A673 (cell line): ENCODE results near the gene CCNI. TPM values are rescaled to one million over a fixed set of nuclear protein-coding genes. Genes with fewer than 3 reads are reported as not detected.
"Not testable (repeated sequence)": the region's sequence is repeated elsewhere in the genome, so short reads cannot be mapped to it uniquely, and the experiment has no call there.

Source experiments
- BruUV-seq: library from RNA; stranded (reverse); fragments of 400-500 nt; replicated peaks from 2 replicates; lab custom pipeline; 2021; lab: Mats Ljungman, UMichigan
- CTCF ChIA-PET: fragments of 300-600 bp; sonication (Branson Sonifier 250); formaldehyde crosslinking; loops from one replicate; lab custom pipeline; 2022; ENCODE audit warnings: antibody characterized with exemption; lab: Charles Lee
- POLR2A ChIA-PET: fragments of 300-600 bp; sonication (Branson Sonifier 250); formaldehyde crosslinking; loops from one replicate; lab custom pipeline; 2022; ENCODE audit warnings: antibody characterized with exemption; ENCODE audit not compliant: low non-redundant PET; lab: Charles Lee
- DNase-seq: peaks from one replicate; pipeline ENCODE4 v3.0.0-alpha.2; 2015; ENCODE audit warnings: low spot score
- H3K27ac ChIP-seq: fragments of 200-600 bp; sonication (generic); 2 replicates; pipeline ENCODE4 v1.5.1; 2016; ENCODE audit warnings: mixed run types, low read depth, mild to moderate bottlenecking, mixed read lengths, antibody characterized with exemption, low read length; ENCODE audit not compliant: poor library complexity, severe bottlenecking
- H3K27me3 ChIP-seq: fragments of 200-600 bp; sonication (generic); replicated peaks from 2 replicates; pipeline ENCODE4 v1.6.1; 2017; ENCODE audit warnings: mixed run types, low read depth, mild to moderate bottlenecking, mixed read lengths, antibody characterized with exemption, low read length; ENCODE audit not compliant: insufficient read depth, poor library complexity
- H3K36me3 ChIP-seq: fragments of 200-600 bp; sonication (generic); 2 replicates; pipeline ENCODE4 v1.6.1; 2016; ENCODE audit warnings: mixed run types, mild to moderate bottlenecking, mixed read lengths, antibody characterized with exemption, low read length; ENCODE audit not compliant: insufficient read depth, poor library complexity, severe bottlenecking
- H3K4me1 ChIP-seq: fragments of 200-600 bp; sonication (generic); 2 replicates; pipeline ENCODE4 v1.6.1; 2017; ENCODE audit warnings: mixed run types, mild to moderate bottlenecking, mixed read lengths, antibody characterized with exemption, low read length; ENCODE audit not compliant: insufficient read depth, poor library complexity, severe bottlenecking
- H3K4me3 ChIP-seq: fragments of 200-600 bp; sonication (generic); 2 replicates; pipeline ENCODE4 v1.5.1; 2016; ENCODE audit warnings: low read depth, mixed run types, mild to moderate bottlenecking, mixed read lengths, low read length; ENCODE audit not compliant: poor library complexity, severe bottlenecking
- H3K9me3 ChIP-seq: fragments of 200-600 bp; sonication (generic); 2 replicates; pipeline ENCODE4 v1.6.1; 2016; ENCODE audit warnings: mixed run types, low read depth, mild to moderate bottlenecking, mixed read lengths, antibody characterized with exemption, low read length; ENCODE audit not compliant: poor library complexity, severe bottlenecking
- CTCF ChIP-seq: fragments of 300-800, 200-600 bp; sonication (generic); conservative IDR thresholded peaks from 2 replicates; pipeline ENCODE4 v1.5.1; 2017; ENCODE audit warnings: low read depth, mild to moderate bottlenecking, antibody characterized with exemption, low read length, moderate library complexity, mixed read lengths
- EZH2 ChIP-seq: fragments of 200-600 bp; sonication (generic); IDR thresholded peaks from 2 replicates; pipeline ENCODE4 v1.6.1; 2017; ENCODE audit warnings: borderline replicate concordance, low read depth, mild to moderate bottlenecking, mixed read lengths, antibody characterized with exemption, low read length; ENCODE audit not compliant: poor library complexity, severe bottlenecking
- intact Hi-C: fragments of 100-400 bp; cut with micrococcal nuclease; formaldehyde crosslinking; loops from one replicate; pipeline ENCODE4 v1.10.0; 2022; ENCODE audit not compliant: unreplicated experiment
- total RNA-seq: library from RNA; stranded (reverse); gene quantifications from 2 replicates; pipeline ENCODE4 v1.2.3, GENCODE V29; 2021

CCNI gene
- total RNA-seq, 1 experiment from 2014 or later: 134 TPM

GRCh38 chr4:77082886-77083608, 7.3 kb upstream of the CCNI start:
- no peaks in the 10 kb centered on the region for H3K36me3 ChIP-seq
- BruUV-seq: no TSS peak
- intact Hi-C loops: no loop called here
- POLR2A ChIA-PET: no interaction called here
- H3K4me1 ChIP-seq: no peaks in the 10 kb centered on the region
- TF ChIP-seq EZH2: no peak
- no peak for TF ChIP-seq CTCF
- no peaks in the 10 kb centered on the region for H3K9me3 ChIP-seq
- H3K27me3 ChIP-seq: no peaks in the 10 kb centered on the region
- no peak for DNase-seq
- CTCF ChIA-PET: no interaction called here
- no peak overlapping the region for H3K27ac ChIP-seq
- H3K4me3 ChIP-seq: no peak overlapping the region

- H3K36me3 ChIP-seq, H3K27ac ChIP-seq, CTCF ChIA-PET, H3K9me3 ChIP-seq, DNase-seq, intact Hi-C loops, H3K4me1 ChIP-seq, POLR2A ChIA-PET, BruUV-seq, H3K4me3 ChIP-seq, H3K27me3 ChIP-seq: not testable (repeated sequence)
Observed at GRCh38 chr4:77080806-77081205, 5.0 kb upstream of the CCNI start.

GRCh38 chr4:77079281-77079680, 3.5 kb upstream of the CCNI start:
- Histone ChIP-seq H3K27me3 (no peaks in the 10 kb centered on the region), H3K27ac (no peak overlapping the region), H3K4me3 (no peak overlapping the region), H3K36me3 (no peaks in the 10 kb centered on the region), H3K9me3 (no peaks in the 10 kb centered on the region), H3K4me1 (no peaks in the 10 kb centered on the region)
- POLR2A ChIA-PET: no interaction called here
- CTCF ChIA-PET: no interaction called here
- no peak for DNase-seq
- intact Hi-C loops: loop anchor here (5.0 kb wide), 1 partner anchor 78 kb away; the partner anchor contains the start of gene CCNG2
- no TSS peak for BruUV-seq
- no peak for TF ChIP-seq CTCF
- TF ChIP-seq EZH2: no peak

- Histone ChIP-seq H3K4me3 (no peak overlapping the region), H3K27ac (no peak overlapping the region), H3K36me3 (no peaks in the 10 kb centered on the region), H3K4me1 (no peaks in the 10 kb centered on the region), H3K27me3 (no peaks in the 10 kb centered on the region), H3K9me3 (no peaks in the 10 kb centered on the region)
- POLR2A ChIA-PET: no interaction called here
- no TSS peak for BruUV-seq
- CTCF ChIA-PET: no interaction called here
- intact Hi-C loops: loop anchor here (5.0 kb wide), 1 partner anchor 79 kb away; the partner anchor contains the start of gene CCNG2
- no peak for DNase-seq
- no peak for TF ChIP-seq EZH2
- TF ChIP-seq CTCF: no peak
Observed at GRCh38 chr4:77078401-77078800, 2.6 kb upstream of the CCNI start.
